NCI-H82 treated with DMSO at 0.1 percent for 48 hours (cell line): Measurements from ENCODE around the gene OGFR.

Source experiments
- DNase-seq: peaks from one replicate; lab custom pipeline; 2025; ENCODE audit not compliant: unreplicated experiment; lab: John Stamatoyannopoulos, UW

OGFR gene

GRCh38 chr20:62782149-62782892 lies 22.3 kb upstream of the OGFR start:
- DNase-seq: peak; percentile 39

- DNase-seq: no peak
Observed at GRCh38 chr20:62782893-62783278, 21.7 kb upstream of the OGFR start.

- DNase-seq: no peak
Observed at GRCh38 chr20:62784497-62784896, 20.1 kb upstream of the OGFR start.

GRCh38 chr20:62785393-62785792 lies 19.2 kb upstream of the OGFR start:
- DNase-seq: no peak

GRCh38 chr20:62786157-62786556 lies 18.5 kb upstream of the OGFR start:
- no peak for DNase-seq

- DNase-seq: no peak
Observed at GRCh38 chr20:62787321-62787720, 17.3 kb upstream of the OGFR start.

GRCh38 chr20:62787866-62788265 lies 16.8 kb upstream of the OGFR start:
- no peak for DNase-seq

GRCh38 chr20:62788607-62789006 lies 16.0 kb upstream of the OGFR start:
- DNase-seq: no peak

GRCh38 chr20:62790075-62790474 lies 14.6 kb upstream of the OGFR start:
- no peak for DNase-seq

- peak; percentile 85 for DNase-seq
Observed at GRCh38 chr20:62791301-62792181, 13.1 kb upstream of the OGFR start.

GRCh38 chr20:62792182-62792939 lies 12.3 kb upstream of the OGFR start:
- DNase-seq: no peak

- no peak for DNase-seq
Observed at GRCh38 chr20:62792940-62793756, 11.5 kb upstream of the OGFR start.

- no peak for DNase-seq
Observed at GRCh38 chr20:62793757-62794006, 11.0 kb upstream of the OGFR start.

- peak; percentile 57 for DNase-seq
Observed at GRCh38 chr20:62794007-62794724, 10.5 kb upstream of the OGFR start.

- peak; percentile 47 for DNase-seq
Observed at GRCh38 chr20:62795023-62795761, 9.4 kb upstream of the OGFR start.

- DNase-seq: no peak
Observed at GRCh38 chr20:62796699-62797491, 7.7 kb upstream of the OGFR start.

- no peak for DNase-seq
Observed at GRCh38 chr20:62797671-62798532, 6.7 kb upstream of the OGFR start.

- DNase-seq: no peak
Observed at GRCh38 chr20:62799036-62799435, 5.6 kb upstream of the OGFR start.
